SU-DHL-6 (cell line): Measurements from ENCODE around the gene TMEM179B.

Source experiments
- EZH2phosphoT487 ChIP-seq: fragments of 200-600 bp; sonication (generic), shearing (Covaris generic); conservative IDR thresholded peaks from 2 replicates; pipeline ENCODE4 v1.6.1; 2018; ENCODE audit warnings: mild to moderate bottlenecking, antibody characterized with exemption, low read length, moderate library complexity, mixed read lengths
- TF ChIP-seq, protein P1 (sequence below): fragments of 200-600 bp; sonication (generic); IDR thresholded peaks from one replicate; pipeline ENCODE4 v1.5.1; 2017; ENCODE audit warnings: antibody characterized with exemption, mild to moderate bottlenecking, low read length, moderate library complexity; ENCODE audit not compliant: insufficient read depth, poor library complexity, severe bottlenecking

DNA sequence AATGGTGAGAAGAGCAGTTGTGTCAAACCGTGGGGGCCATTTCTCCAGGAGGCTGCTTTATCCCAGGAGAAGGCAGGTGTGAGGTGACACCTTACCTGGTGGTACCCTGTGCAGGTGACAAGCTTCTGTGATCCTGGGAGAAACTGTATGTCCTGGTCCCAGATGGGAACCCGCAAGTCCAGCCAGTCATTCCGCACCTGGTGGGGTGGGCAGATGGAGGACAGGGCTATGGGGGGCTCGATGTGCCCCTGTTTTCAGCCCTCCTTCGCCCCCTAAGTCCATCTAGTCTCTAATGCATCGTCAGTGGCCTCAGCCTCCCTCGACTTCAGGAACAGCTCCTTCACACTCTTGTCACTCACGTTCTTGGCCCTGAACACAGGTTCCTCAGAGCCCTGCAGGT lies 48.1 kb downstream of the TMEM179B start:
- TF ChIP-seq, protein P1, sequence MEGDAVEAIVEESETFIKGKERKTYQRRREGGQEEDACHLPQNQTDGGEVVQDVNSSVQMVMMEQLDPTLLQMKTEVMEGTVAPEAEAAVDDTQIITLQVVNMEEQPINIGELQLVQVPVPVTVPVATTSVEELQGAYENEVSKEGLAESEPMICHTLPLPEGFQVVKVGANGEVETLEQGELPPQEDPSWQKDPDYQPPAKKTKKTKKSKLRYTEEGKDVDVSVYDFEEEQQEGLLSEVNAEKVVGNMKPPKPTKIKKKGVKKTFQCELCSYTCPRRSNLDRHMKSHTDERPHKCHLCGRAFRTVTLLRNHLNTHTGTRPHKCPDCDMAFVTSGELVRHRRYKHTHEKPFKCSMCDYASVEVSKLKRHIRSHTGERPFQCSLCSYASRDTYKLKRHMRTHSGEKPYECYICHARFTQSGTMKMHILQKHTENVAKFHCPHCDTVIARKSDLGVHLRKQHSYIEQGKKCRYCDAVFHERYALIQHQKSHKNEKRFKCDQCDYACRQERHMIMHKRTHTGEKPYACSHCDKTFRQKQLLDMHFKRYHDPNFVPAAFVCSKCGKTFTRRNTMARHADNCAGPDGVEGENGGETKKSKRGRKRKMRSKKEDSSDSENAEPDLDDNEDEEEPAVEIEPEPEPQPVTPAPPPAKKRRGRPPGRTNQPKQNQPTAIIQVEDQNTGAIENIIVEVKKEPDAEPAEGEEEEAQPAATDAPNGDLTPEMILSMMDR = no peak
- no peak for TF ChIP-seq EZH2phosphoT487
